Loucy (cell line): ENCODE measurements around the gene FAM222A.

Experiments
- CTCF ChIP-seq: fragments of 200-600 bp; sonication (generic); conservative IDR thresholded peaks from 2 replicates; pipeline ENCODE4 v1.5.1; 2014; ENCODE audit warnings: mild to moderate bottlenecking, antibody characterized with exemption, low read length
- EZH2phosphoT487 ChIP-seq: fragments of 200-600 bp; IDR thresholded peaks from 2 replicates; pipeline ENCODE4 v1.6.1; 2018; ENCODE audit warnings: antibody characterized with exemption, mild to moderate bottlenecking, moderate library complexity, borderline replicate concordance

DNA sequence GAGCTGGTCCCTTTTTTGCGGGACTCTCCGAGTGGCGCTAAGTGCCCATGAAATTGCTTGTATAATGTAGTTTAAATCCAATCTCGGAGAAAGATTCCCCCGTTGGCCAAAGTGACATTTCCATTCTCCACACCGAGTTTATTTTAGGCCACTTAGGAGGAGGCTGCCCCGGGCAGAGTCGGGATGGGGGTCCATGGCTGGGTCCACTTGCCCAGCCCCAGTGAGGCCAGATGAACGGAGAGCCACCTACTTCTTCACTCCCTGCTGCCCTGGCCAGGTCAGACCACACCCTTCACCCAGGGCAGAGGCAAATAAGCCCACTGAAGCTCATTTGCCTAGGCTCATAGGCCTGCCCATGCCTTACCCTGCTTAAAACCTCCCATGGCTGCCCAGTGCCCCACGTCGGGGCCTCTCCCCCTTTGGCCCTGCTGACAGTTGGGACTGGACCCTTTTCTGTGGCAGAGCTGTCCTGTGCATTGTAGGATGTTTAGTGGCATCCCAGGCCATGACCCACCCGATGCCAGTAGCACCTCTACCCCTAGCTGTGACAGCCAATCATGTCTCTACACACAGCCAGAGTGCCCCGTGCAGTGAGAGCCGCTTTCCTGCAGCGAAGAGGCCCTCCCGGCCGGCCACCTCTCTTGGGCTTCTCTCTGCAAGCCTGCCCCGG lies 51.3 kb downstream of the FAM222A start:
- TF ChIP-seq CTCF (no peak), EZH2phosphoT487 (no peak)
